ENCODE measurements around the gene GCH1.

GCH1 gene

DNA sequence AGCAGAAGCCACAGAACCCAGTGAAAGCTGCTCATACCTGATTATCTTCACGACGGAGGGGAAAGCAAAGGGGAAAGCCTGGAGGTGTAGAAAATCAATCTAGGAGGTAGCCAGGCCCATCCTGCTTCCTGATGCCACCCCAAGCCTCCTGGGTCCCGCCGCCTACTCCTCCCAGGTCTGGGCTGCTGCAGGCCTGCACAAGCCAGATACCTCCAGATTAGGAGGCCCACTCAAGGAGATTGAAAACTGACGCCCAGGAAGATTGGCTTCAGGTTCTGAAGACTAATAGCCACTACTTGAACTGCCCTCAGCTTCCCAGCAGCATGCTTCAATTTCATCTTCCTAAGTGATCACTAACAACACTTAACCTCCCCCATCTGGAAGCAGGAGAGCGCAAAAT lies 87.1 kb downstream of the GCH1 start:
- no peak for DNase-seq (ENCODE audit: low read depth)
- peaks cover 9% of the 10 kb centered on the region for H3K4me1 ChIP-seq (ENCODE audit: control insufficient read depth, insufficient read depth, low read length)
- no peaks in the 10 kb centered on the region for H3K36me3 ChIP-seq (ENCODE audit: control insufficient read depth, insufficient read depth, low read length, severe bottlenecking)
- no peak overlapping the region for H3K9ac ChIP-seq (ENCODE audit: low read length)
- no peaks in the 10 kb centered on the region for H3K9me3 ChIP-seq (ENCODE audit: control insufficient read depth, low read length)
- H3K27me3 ChIP-seq (replicated peaks; ENCODE audit: control insufficient read depth, insufficient read depth, low read length), result no peaks in the 10 kb centered on the region
- no peak overlapping the region for H3K4me3 ChIP-seq (ENCODE audit: low read length)

DNA sequence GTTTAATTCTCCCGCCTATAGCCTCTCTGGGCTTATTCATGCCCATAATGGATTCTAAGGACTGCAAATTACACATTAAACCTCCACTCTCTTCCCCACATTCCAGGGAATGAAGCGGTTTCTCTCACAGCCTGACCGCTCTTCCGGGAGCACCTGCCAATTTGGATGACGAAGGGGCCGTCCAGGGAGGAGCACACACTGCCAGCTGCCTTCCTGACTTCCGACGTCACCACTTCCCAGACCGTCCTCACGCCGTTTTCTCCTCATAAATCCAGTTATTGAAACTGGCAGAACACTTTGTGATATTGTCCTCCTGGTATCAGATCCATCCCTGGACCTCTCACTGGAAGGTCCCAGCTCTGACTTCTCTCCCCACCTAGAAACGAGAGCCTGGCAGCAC lies 87.6 kb downstream of the GCH1 start:
- Histone ChIP-seq H3K27me3 (replicated peaks; ENCODE audit: control insufficient read depth, insufficient read depth, low read length) (no peaks in the 10 kb centered on the region), H3K9ac (ENCODE audit: low read length) (no peak overlapping the region), H3K4me3 (ENCODE audit: low read length) (no peak overlapping the region), H3K36me3 (ENCODE audit: control insufficient read depth, insufficient read depth, low read length, severe bottlenecking) (no peaks in the 10 kb centered on the region), H3K9me3 (ENCODE audit: control insufficient read depth, low read length) (no peaks in the 10 kb centered on the region), H3K4me1 (ENCODE audit: control insufficient read depth, insufficient read depth, low read length) (peaks cover 9% of the 10 kb centered on the region)
- no peak for DNase-seq (ENCODE audit: low read depth)

DNA sequence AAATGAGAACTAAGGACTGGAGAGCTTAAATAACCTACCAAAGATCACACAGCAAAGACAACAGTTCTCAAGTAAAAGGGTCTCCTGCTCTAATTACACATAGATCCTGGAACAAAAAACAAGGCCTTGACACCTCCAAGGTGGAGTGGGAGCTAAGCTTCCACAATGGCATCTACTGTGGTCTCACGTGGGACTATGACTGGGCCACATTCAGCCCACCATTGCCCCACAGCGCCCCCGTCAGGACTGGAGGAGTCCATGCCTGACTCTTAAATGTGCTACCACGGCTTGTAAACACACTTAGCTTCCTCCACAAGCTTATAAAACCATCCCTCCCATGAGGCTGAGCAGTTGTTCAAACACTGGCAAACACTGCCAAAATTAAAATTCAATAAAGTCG lies 88.5 kb downstream of the GCH1 start:
- peaks cover 9% of the 10 kb centered on the region for H3K4me1 ChIP-seq (ENCODE audit: control insufficient read depth, insufficient read depth, low read length)
- no peak for DNase-seq (ENCODE audit: low read depth)
- H3K27me3 ChIP-seq (replicated peaks; ENCODE audit: control insufficient read depth, insufficient read depth, low read length), result no peaks in the 10 kb centered on the region
- H3K4me3 ChIP-seq (ENCODE audit: low read length), result no peak overlapping the region
- H3K9ac ChIP-seq (ENCODE audit: low read length), result no peak overlapping the region
- no peaks in the 10 kb centered on the region for H3K9me3 ChIP-seq (ENCODE audit: control insufficient read depth, low read length)
- H3K36me3 ChIP-seq (ENCODE audit: control insufficient read depth, insufficient read depth, low read length, severe bottlenecking), result no peaks in the 10 kb centered on the region

DNA sequence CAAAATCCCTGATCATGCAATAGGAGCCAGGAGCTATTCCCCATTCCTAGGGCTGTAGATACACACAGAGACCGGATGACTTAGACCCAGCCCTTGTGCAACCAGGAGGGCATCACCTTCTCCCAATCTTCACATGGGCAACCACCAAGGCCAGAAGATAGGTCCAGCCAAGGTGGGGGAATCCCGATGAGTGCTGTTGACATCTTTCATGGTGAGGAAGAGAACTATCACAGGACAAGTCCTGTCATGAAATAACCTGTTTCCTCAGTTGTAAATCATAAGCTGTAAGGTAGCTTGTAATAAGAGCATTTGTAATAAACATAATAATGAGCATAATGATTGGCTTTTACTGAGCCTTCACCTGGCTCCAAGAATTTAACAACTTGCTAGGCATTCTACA lies 89.5 kb downstream of the GCH1 start:
- DNase-seq (ENCODE audit: low read depth), result no peak
- Histone ChIP-seq H3K4me1 (ENCODE audit: control insufficient read depth, insufficient read depth, low read length) (no peaks in the 10 kb centered on the region), H3K4me3 (ENCODE audit: low read length) (no peak overlapping the region), H3K9ac (ENCODE audit: low read length) (no peak overlapping the region), H3K36me3 (ENCODE audit: control insufficient read depth, insufficient read depth, low read length, severe bottlenecking) (no peaks in the 10 kb centered on the region), H3K27me3 (replicated peaks; ENCODE audit: control insufficient read depth, insufficient read depth, low read length) (no peaks in the 10 kb centered on the region), H3K9me3 (ENCODE audit: control insufficient read depth, low read length) (no peaks in the 10 kb centered on the region)

DNA sequence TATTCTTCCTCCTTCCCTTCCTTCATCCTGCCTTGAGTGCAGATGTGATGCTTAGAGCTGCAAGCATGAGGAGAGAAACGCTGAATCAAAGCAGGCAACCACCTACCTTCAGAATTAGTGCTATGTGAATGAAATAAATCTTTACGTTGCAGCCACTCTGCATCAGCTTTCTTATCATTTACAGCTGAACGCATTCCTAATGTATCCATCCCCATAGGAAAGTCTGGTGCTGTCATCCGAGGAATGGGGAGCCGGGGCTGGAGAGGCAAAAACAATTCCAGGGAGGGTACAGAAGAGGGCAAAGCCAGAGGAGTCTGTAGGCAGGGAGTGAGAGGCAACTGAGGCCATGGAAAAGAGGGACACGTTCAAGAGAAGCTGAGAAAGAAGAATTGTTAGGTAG lies 90.0 kb downstream of the GCH1 start:
- H3K4me3 ChIP-seq (ENCODE audit: low read length), result no peak overlapping the region
- H3K4me1 ChIP-seq (ENCODE audit: control insufficient read depth, insufficient read depth, low read length), result no peaks in the 10 kb centered on the region
- H3K9me3 ChIP-seq (ENCODE audit: control insufficient read depth, low read length), result no peaks in the 10 kb centered on the region

DNA sequence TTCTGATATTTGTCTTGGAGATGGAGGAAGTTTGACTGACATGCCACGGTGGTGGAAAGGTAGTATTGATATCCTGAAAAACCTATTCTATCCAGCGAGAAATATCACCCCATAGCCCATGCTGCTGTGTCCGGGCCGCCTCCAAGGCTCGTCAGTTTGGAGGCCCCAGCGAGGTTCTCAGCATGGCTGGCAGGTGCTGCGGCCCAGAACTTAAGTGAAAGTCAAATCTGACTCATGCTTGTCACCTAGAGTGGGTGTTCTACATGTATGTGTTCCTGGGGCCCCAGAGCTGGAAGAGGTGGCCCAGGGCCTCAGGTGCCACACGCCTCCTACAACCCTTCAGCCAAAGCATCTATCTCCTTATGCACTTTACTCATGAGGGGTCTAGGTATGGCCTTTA lies 92.9 kb downstream of the GCH1 start:
- Histone ChIP-seq H3K36me3 (ENCODE audit: control insufficient read depth, insufficient read depth, low read length, severe bottlenecking) (no peaks in the 10 kb centered on the region), H3K27me3 (replicated peaks; ENCODE audit: control insufficient read depth, insufficient read depth, low read length) (no peaks in the 10 kb centered on the region), H3K9me3 (ENCODE audit: control insufficient read depth, low read length) (no peaks in the 10 kb centered on the region), H3K4me1 (ENCODE audit: control insufficient read depth, insufficient read depth, low read length) (peaks cover 12% of the 10 kb centered on the region), H3K9ac (ENCODE audit: low read length) (no peak overlapping the region), H3K4me3 (ENCODE audit: low read length) (no peak overlapping the region)
- no peak for DNase-seq (ENCODE audit: low read depth)

More for the DNA sequence above, 90.0 kb downstream of the GCH1 start:
- Histone ChIP-seq H3K27me3 (replicated peaks; ENCODE audit: control insufficient read depth, insufficient read depth, low read length) (no peaks in the 10 kb centered on the region), H3K9ac (ENCODE audit: low read length) (no peak overlapping the region), H3K36me3 (ENCODE audit: control insufficient read depth, insufficient read depth, low read length, severe bottlenecking) (no peaks in the 10 kb centered on the region)
- DNase-seq (ENCODE audit: low read depth), result no peak

DNA sequence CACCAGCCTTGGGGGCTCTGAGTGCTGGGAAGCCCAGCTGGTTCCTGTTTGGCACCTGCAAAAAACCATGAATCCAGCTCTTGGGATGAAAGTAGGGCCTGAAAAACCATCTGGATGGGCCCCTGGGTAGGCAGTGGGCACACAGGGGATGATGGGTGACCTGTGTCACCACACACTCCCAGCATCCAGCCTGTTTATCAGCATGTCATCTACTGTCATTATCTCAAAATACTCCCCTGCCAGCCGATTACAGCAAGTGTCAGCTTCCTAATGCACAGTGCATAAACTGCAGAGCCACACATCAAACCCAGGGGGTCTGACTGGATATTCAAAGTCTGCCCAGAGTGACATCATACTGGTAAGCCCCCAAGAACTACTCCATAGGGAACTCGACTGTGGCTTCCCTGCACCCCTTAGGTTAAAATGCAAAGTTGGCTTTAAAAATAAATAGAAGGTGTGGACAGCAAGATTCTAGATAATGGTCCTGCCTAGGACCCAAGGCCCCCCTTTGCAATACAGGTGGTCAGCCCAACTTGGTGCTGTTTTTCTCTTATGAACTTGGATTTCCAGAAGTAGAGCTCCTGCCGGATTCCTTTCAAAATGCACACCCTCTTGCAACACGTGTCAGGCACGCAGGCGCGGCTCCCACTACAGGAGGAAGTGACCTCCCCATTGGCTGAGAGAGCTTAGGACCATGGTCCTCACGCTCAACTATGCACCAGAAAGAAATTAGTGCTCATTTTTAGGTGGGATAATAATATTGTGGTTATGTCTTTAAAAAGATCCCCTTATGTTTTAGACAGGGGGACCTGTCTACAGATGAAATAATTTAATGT lies 94.1 kb downstream of the GCH1 start:
- H3K9ac ChIP-seq (ENCODE audit: low read length), result no peak overlapping the region
- H3K4me3 ChIP-seq (ENCODE audit: low read length), result no peak overlapping the region
- no peaks in the 10 kb centered on the region for H3K9me3 ChIP-seq (ENCODE audit: control insufficient read depth, low read length)
- no peak for DNase-seq (ENCODE audit: low read depth)
- peaks cover 15% of the 10 kb centered on the region for H3K4me1 ChIP-seq (ENCODE audit: control insufficient read depth, insufficient read depth, low read length)
- H3K27me3 ChIP-seq (replicated peaks; ENCODE audit: control insufficient read depth, insufficient read depth, low read length), result no peaks in the 10 kb centered on the region
- H3K36me3 ChIP-seq (ENCODE audit: control insufficient read depth, insufficient read depth, low read length, severe bottlenecking), result no peaks in the 10 kb centered on the region

DNA sequence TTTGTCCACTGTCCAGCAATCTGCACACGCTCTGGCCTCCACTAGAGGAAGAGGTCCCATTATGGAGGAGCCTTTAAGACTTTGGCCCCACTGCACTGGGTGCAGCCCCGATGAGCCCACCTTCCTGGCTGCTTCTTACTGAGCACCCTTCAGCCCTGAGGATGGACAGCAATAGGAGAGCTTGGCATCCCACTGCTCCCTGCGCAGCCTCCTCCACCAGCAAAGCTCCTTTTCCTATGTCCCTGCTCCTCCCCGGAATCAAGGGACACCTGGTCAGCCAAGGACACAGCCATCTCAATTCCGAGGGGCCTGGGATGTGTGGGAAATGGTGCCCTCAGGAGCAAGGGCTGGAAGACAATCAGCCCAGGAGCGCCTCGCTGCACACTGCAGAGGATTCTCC lies 94.7 kb downstream of the GCH1 start:
- H3K4me1 ChIP-seq (ENCODE audit: control insufficient read depth, insufficient read depth, low read length), result peaks cover 15% of the 10 kb centered on the region
- no peak for DNase-seq (ENCODE audit: low read depth)
- H3K4me3 ChIP-seq (ENCODE audit: low read length), result no peak overlapping the region
- no peak overlapping the region for H3K9ac ChIP-seq (ENCODE audit: low read length)
- no peaks in the 10 kb centered on the region for H3K27me3 ChIP-seq (replicated peaks; ENCODE audit: control insufficient read depth, insufficient read depth, low read length)
- no peaks in the 10 kb centered on the region for H3K36me3 ChIP-seq (ENCODE audit: control insufficient read depth, insufficient read depth, low read length, severe bottlenecking)
- H3K9me3 ChIP-seq (ENCODE audit: control insufficient read depth, low read length), result no peaks in the 10 kb centered on the region

DNA sequence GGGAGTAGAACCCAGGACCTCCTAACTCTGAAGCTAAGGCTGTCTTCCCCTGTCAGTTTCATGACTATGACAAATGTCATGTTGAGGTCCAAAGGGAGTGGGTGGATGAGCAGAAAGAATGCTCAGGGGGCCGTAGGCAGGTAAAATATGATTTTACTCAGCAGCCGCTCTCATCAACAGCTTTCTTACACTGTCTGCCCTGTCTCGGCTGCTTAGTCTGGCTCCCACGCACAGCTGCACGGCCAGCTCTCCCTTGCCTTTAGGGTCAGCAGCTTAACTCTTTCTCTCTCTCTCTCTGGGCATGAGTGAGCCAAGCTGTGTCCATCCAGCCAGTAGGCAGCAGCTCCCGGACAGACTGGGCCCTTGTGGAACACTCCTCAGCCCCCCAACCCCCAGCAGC lies 95.2 kb downstream of the GCH1 start:
- H3K4me1 ChIP-seq (ENCODE audit: control insufficient read depth, insufficient read depth, low read length), result peaks cover 15% of the 10 kb centered on the region
- no peaks in the 10 kb centered on the region for H3K36me3 ChIP-seq (ENCODE audit: control insufficient read depth, insufficient read depth, low read length, severe bottlenecking)
- no peak for DNase-seq (ENCODE audit: low read depth)

DNA sequence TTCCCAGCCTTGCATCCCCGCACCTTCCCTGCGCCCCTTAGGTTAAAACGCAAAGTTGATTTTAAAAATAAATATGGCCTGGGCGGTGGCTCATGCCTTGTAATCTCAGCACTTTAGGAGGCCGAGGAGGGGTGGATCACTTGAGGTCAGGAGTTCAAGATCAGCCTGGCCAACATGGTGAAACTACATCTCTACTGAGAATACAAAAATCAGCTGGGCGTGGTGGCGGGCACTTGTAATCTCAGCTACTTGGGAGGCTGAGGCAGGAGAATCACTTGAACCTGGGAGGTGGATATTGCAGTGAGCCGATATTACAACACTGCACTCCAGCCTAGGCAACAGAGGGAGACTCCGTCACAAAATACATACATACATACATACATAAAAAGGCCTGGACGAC lies 96.0 kb downstream of the GCH1 start:
- Histone ChIP-seq H3K9ac (ENCODE audit: low read length) (no peak overlapping the region), H3K4me3 (ENCODE audit: low read length) (no peak overlapping the region), H3K27me3 (replicated peaks; ENCODE audit: control insufficient read depth, insufficient read depth, low read length) (no peaks in the 10 kb centered on the region), H3K4me1 (ENCODE audit: control insufficient read depth, insufficient read depth, low read length) (peaks cover 15% of the 10 kb centered on the region), H3K36me3 (ENCODE audit: control insufficient read depth, insufficient read depth, low read length, severe bottlenecking) (no peaks in the 10 kb centered on the region), H3K9me3 (ENCODE audit: control insufficient read depth, low read length) (no peaks in the 10 kb centered on the region)
- DNase-seq (ENCODE audit: low read depth), result no peak

More for the DNA sequence above, 95.2 kb downstream of the GCH1 start:
- H3K4me3 ChIP-seq (ENCODE audit: low read length), result no peak overlapping the region
- no peaks in the 10 kb centered on the region for H3K27me3 ChIP-seq (replicated peaks; ENCODE audit: control insufficient read depth, insufficient read depth, low read length)
- no peak overlapping the region for H3K9ac ChIP-seq (ENCODE audit: low read length)
- H3K9me3 ChIP-seq (ENCODE audit: control insufficient read depth, low read length), result no peaks in the 10 kb centered on the region

DNA sequence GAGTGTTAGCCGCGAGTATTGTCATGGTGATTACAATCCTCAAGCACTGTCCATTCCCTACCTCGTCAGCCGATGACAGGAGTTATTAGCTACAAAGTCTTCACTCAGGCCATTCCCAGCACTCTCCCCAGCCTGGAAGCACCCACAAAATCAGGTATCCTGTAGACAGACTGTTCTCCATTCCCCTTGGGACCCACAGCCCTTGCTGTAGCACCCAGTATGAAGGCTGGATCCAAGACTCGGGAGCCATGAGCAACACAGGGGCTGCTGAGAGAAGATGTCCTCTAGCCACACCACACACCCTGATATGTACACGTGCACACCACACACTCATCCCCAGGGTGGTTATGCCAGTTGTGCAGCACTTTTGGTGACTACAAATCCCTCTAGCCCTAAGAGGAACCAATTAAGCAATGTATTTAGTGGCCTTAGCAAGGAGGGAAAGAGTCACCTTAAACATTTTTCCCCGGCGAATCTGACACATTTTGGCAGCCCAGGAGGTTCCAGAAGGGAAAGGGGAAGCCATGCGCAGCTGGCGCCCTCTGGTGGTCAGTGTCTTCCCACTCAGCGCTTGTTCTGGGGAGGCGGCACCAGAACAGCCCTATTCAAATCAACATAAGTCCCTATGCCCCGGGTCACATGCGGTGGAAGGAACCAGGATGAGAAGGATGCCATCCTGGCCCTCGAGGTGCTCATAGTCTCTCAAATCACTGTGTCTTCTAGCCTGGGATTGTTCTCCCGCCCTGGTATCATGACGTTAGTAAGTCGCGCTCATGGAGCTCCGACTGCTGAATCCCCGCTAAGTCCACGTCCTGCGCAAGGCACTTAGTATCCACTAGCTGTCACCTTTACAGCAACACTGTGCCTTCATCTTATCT lies 96.9 kb downstream of the GCH1 start:
- no peaks in the 10 kb centered on the region for H3K27me3 ChIP-seq (replicated peaks; ENCODE audit: control insufficient read depth, insufficient read depth, low read length)
- peak overlapping the region; percentile 73 for H3K4me3 ChIP-seq (ENCODE audit: low read length)
- no peaks in the 10 kb centered on the region for H3K9me3 ChIP-seq (ENCODE audit: control insufficient read depth, low read length)
- H3K36me3 ChIP-seq (ENCODE audit: control insufficient read depth, insufficient read depth, low read length, severe bottlenecking), result no peaks in the 10 kb centered on the region
- peak; percentile 95 for DNase-seq (ENCODE audit: low read depth)
- peaks cover 15% of the 10 kb centered on the region for H3K4me1 ChIP-seq (ENCODE audit: control insufficient read depth, insufficient read depth, low read length)
- H3K9ac ChIP-seq (ENCODE audit: low read length), result peak overlapping the region; percentile 27

All from adipocyte (in vitro differentiated cells).